Vagina (tissue), 2 donors: ENCODE measurements around the gene RASA1. TPM values are rescaled to one million over a fixed set of nuclear protein-coding genes. Genes with fewer than 3 reads are reported as not detected.

ENCODE experiments used
- DNase-seq, 2 donors: peaks; one replicate each; pipeline ENCODE4 v3.0.0-alpha.2; 2017; ENCODE audit errors: extremely low spot score in 2 of 2
- H3K27ac ChIP-seq: fragments of 200-600 bp; sonication (generic); one replicate; pipeline ENCODE4 v1.5.1; 2019
- H3K27me3 ChIP-seq: fragments of 200-600 bp; sonication (generic); one replicate; pipeline ENCODE4 v1.5.1; 2019
- H3K36me3 ChIP-seq, 2 donors: fragments of 200-600 bp; sonication (generic); one replicate each; pipeline ENCODE4 v1.5.1; 2017 to 2019
- H3K4me1 ChIP-seq: fragments of 200-600 bp; sonication (generic); one replicate; pipeline ENCODE4 v1.5.1; 2019
- H3K4me3 ChIP-seq, 2 donors: fragments of 200-600 bp; sonication (generic); 1 replicate in 1 of 2; 2 replicates in 1 of 2; pipeline ENCODE4 v1.5.1; 2016 to 2019
- H3K9me3 ChIP-seq: fragments of 200-600 bp; sonication (generic); one replicate; pipeline ENCODE4 v1.5.1; 2019
- CTCF ChIP-seq, 3 experiments: fragments of 450-650 bp in 2 of 3; fragments of 200-600 bp in 1 of 3; sonication (generic) in 1 of 3; IDR thresholded peaks; one replicate each; pipeline ENCODE4 v1.5.1; 2017 to 2019; ENCODE audit warnings: antibody characterized with exemption in 3 of 3, mild to moderate bottlenecking in 2 of 3, moderate library complexity in 2 of 3
- POLR2A ChIP-seq, 2 donors: fragments of 450-650 bp; IDR thresholded peaks; one replicate each; pipeline ENCODE4 v1.6.1; 2017; ENCODE audit warnings: antibody characterized with exemption in 2 of 2, mild to moderate bottlenecking in 2 of 2, moderate library complexity in 2 of 2
- POLR2AphosphoS5 ChIP-seq, 2 donors: sonication (generic); formaldehyde crosslinking; IDR thresholded peaks; one replicate each; pipeline ENCODE4 v1.9.0; 2017; ENCODE audit warnings: antibody characterized with exemption in 2 of 2, mild to moderate bottlenecking in 2 of 2, low read depth in 1 of 2; ENCODE audit not compliant: insufficient read depth in 1 of 2
- intact Hi-C: fragments of 100-400 bp; cut with DNase I; formaldehyde crosslinking; loops from one replicate; pipeline ENCODE4 v1.15.1; 2023
- total RNA-seq: library from RNA; depleted of rRNA; stranded (reverse); fragments of >200 nt; gene quantifications from one replicate; pipeline ENCODE4 v1.2.3, GENCODE V29; 2016

RASA1 gene
- total RNA-seq, 1 donor from 2014 or later: 22.1 TPM

GRCh38 chr5:87242242-87242641, 25.4 kb upstream of the RASA1 start:
- no peak overlapping the region for H3K4me3 ChIP-seq
- H3K27ac ChIP-seq: no peak overlapping the region
- no peak for DNase-seq
- H3K9me3 ChIP-seq: no peaks in the 10 kb centered on the region
- TF ChIP-seq POLR2A (IDR thresholded peaks at IDR 0.05): no peak
- no peak for TF ChIP-seq CTCF (IDR thresholded peaks at IDR 0.05)
- TF ChIP-seq POLR2AphosphoS5 (IDR thresholded peaks at IDR 0.05; ENCODE audit: insufficient read depth in 1 of 2, low read depth in 1 of 2): no peak
- H3K27me3 ChIP-seq: no peaks in the 10 kb centered on the region
- intact Hi-C loops: no loop called here
- no peaks in the 10 kb centered on the region for H3K36me3 ChIP-seq
- H3K4me1 ChIP-seq: no peaks in the 10 kb centered on the region

- no peak for TF ChIP-seq CTCF (IDR thresholded peaks at IDR 0.05)
- TF ChIP-seq POLR2AphosphoS5 (IDR thresholded peaks at IDR 0.05; ENCODE audit: insufficient read depth in 1 of 2, low read depth in 1 of 2): no peak
- TF ChIP-seq POLR2A (IDR thresholded peaks at IDR 0.05): no peak
- Histone ChIP-seq H3K4me3 (no peak overlapping the region), H3K36me3 (no peaks in the 10 kb centered on the region), H3K27ac (no peak overlapping the region), H3K27me3 (no peaks in the 10 kb centered on the region), H3K9me3 (no peaks in the 10 kb centered on the region), H3K4me1 (no peaks in the 10 kb centered on the region)
- no peak for DNase-seq
- intact Hi-C loops: no loop called here
These were observed 24.4 kb upstream of the RASA1 start for GRCh38 chr5:87243161-87243844.

- intact Hi-C loops: no loop called here
- Histone ChIP-seq H3K27me3 (no peaks in the 10 kb centered on the region), H3K9me3 (no peaks in the 10 kb centered on the region), H3K36me3 (no peaks in the 10 kb centered on the region), H3K4me3 (no peak overlapping the region), H3K4me1 (no peaks in the 10 kb centered on the region), H3K27ac (no peak overlapping the region)
- DNase-seq: no peak
- no peak for TF ChIP-seq POLR2A (IDR thresholded peaks at IDR 0.05)
These were observed 22.2 kb upstream of the RASA1 start for GRCh38 chr5:87245451-87245850.

- intact Hi-C loops: no loop called here
- H3K9me3 ChIP-seq: no peaks in the 10 kb centered on the region
These were observed 21.6 kb upstream of the RASA1 start for GRCh38 chr5:87246061-87246460.

DNA sequence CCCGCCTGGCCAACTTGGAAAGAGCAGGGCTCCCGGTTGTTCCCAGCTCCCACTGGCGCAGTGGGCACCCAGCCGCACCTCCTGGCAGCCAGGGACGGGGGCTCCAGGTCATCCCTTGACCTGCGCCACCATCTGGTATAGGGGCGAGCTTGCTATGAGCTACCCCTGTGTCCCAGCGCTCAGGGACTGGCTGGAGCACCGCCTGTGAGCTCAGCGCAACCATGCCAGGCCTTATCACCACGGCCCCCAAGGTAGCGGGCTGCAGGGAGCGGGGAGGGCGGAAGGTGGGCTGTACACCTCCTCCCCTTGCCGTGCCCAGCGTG, 15.4 kb upstream of the RASA1 start:
- no peak for DNase-seq
- intact Hi-C loops: no loop called here
- no peak overlapping the region for H3K27ac ChIP-seq
- no peaks in the 10 kb centered on the region for H3K9me3 ChIP-seq
- no peaks in the 10 kb centered on the region for H3K27me3 ChIP-seq
- TF ChIP-seq CTCF (IDR thresholded peaks at IDR 0.05) (no peak), POLR2A (IDR thresholded peaks at IDR 0.05) (no peak), POLR2AphosphoS5 (IDR thresholded peaks at IDR 0.05; ENCODE audit: insufficient read depth in 1 of 2, low read depth in 1 of 2) (no peak)
- H3K4me3 ChIP-seq: no peak overlapping the region
- H3K4me1 ChIP-seq: no peaks in the 10 kb centered on the region
- H3K36me3 ChIP-seq: no peaks in the 10 kb centered on the region

More at GRCh38 chr5:87246061-87246460, 21.6 kb upstream of the RASA1 start:
- Histone ChIP-seq H3K27ac (no peak overlapping the region), H3K36me3 (no peaks in the 10 kb centered on the region), H3K4me3 (no peak overlapping the region), H3K27me3 (no peaks in the 10 kb centered on the region), H3K4me1 (no peaks in the 10 kb centered on the region)
- TF ChIP-seq POLR2AphosphoS5 (IDR thresholded peaks at IDR 0.05; ENCODE audit: insufficient read depth in 1 of 2, low read depth in 1 of 2) (no peak), POLR2A (IDR thresholded peaks at IDR 0.05) (no peak), CTCF (IDR thresholded peaks at IDR 0.05) (no peak)
- no peak for DNase-seq
